Activated T-helper 2 cell treated with anti-CD3 and anti-CD28 coated beads, Interferon-gamma antibody, Interleukin-2, Interleukin-4, amounts not matched to agents 10 μg/mL and 5 μg/mL and 100 μg/mL, durations not matched to agents 14 hours and 24 hours and 36 hours (primary cell): Measurements from ENCODE around the gene CTSL. TPM values are rescaled to one million over a fixed set of nuclear protein-coding genes. Genes with fewer than 3 reads are reported as not detected.

Experiments used
- DNase-seq: peaks from one replicate; pipeline ENCODE4 v3.0.0; 2021; ENCODE audit warnings: low spot score
- H3K27ac Mint-ChIP-seq: one replicate; pipeline ENCODE4 v1.8.0; 2021; ENCODE audit warnings: mixed read lengths
- H3K27me3 Mint-ChIP-seq: one replicate; pipeline ENCODE4 v1.8.0; 2021; ENCODE audit warnings: low read depth, mixed read lengths
- H3K36me3 Mint-ChIP-seq: one replicate; pipeline ENCODE4 v1.8.0; 2021; ENCODE audit warnings: low read depth, mixed read lengths
- H3K4me1 Mint-ChIP-seq: one replicate; pipeline ENCODE4 v1.8.0; 2021; ENCODE audit warnings: low read depth, mixed read lengths
- H3K4me3 Mint-ChIP-seq: one replicate; pipeline ENCODE4 v1.8.0; 2021; ENCODE audit warnings: low read depth, mild to moderate bottlenecking, moderate library complexity, mixed read lengths
- H3K9me3 Mint-ChIP-seq: one replicate; pipeline ENCODE4 v1.8.0; 2021; ENCODE audit warnings: mixed read lengths
- intact Hi-C: fragments of 100-400 bp; cut with micrococcal nuclease; formaldehyde crosslinking; loops from one replicate; pipeline ENCODE4 v1.15.1; 2023
- total RNA-seq: library from RNA; stranded (reverse); gene quantifications from 2 replicates; pipeline ENCODE4 v1.2.3, GENCODE V29; 2022

CTSL gene
- total RNA-seq, result 13.4 and 14.1 TPM in 2 replicates

GRCh38 chr9:87725900-87726709, at the start of gene CTSL:
TSS of gene CTSL (plus strand) at chr9:87726119. CDS start at chr9:87727604, 1,485 bp downstream.
- Mint-ChIP-seq H3K27ac (peak within 1 kb of the TSS; percentile 75), H3K27me3 (peaks cover 35% of the 10 kb centered on the region), H3K36me3 (peaks cover 3% of the 10 kb centered on the region), H3K9me3 (no peaks in the 10 kb centered on the region), H3K4me1 (peaks cover 13% of the 10 kb centered on the region), H3K4me3 (peak within 1 kb of the TSS; percentile 90)
- intact Hi-C loops, result loop anchor here (5.0 kb wide), 2 partner anchors 71 to 86 kb away; no protein-coding TSS in a partner anchor
- DNase-seq, result peak; percentile 40

GRCh38 chr9:87676976-87677775, 48.7 kb upstream of the CTSL start:
- H3K9me3 Mint-ChIP-seq, result no peaks in the 10 kb centered on the region
- no peak overlapping the region for H3K4me3 Mint-ChIP-seq
- no peak overlapping the region for H3K27ac Mint-ChIP-seq
- no peaks in the 10 kb centered on the region for H3K27me3 Mint-ChIP-seq
- no peak for DNase-seq
- intact Hi-C loops, result no loop called here
- H3K4me1 Mint-ChIP-seq, result peaks cover 5% of the 10 kb centered on the region
- H3K36me3 Mint-ChIP-seq, result no peaks in the 10 kb centered on the region

GRCh38 chr9:87677776-87678587, 47.9 kb upstream of the CTSL start:
- DNase-seq, result no peak
- Mint-ChIP-seq H3K4me1 (peaks cover 5% of the 10 kb centered on the region), H3K36me3 (no peaks in the 10 kb centered on the region), H3K27me3 (no peaks in the 10 kb centered on the region), H3K27ac (no peak overlapping the region), H3K9me3 (no peaks in the 10 kb centered on the region), H3K4me3 (no peak overlapping the region)
- intact Hi-C loops, result loop anchor here (2.0 kb wide), 1 partner anchor 135 kb away; no protein-coding TSS in a partner anchor

GRCh38 chr9:87678650-87679355, 47.1 kb upstream of the CTSL start:
- Mint-ChIP-seq H3K4me1 (peaks cover 5% of the 10 kb centered on the region), H3K9me3 (no peaks in the 10 kb centered on the region), H3K4me3 (no peak overlapping the region), H3K36me3 (no peaks in the 10 kb centered on the region), H3K27me3 (no peaks in the 10 kb centered on the region), H3K27ac (no peak overlapping the region)
- DNase-seq, result no peak
- intact Hi-C loops, result loop anchor here (2.0 kb wide), 1 partner anchor 134 kb away; no protein-coding TSS in a partner anchor

- no peak for DNase-seq
- Mint-ChIP-seq H3K36me3 (peaks cover 4% of the 10 kb centered on the region), H3K4me1 (peaks cover 13% of the 10 kb centered on the region), H3K27me3 (no peaks in the 10 kb centered on the region), H3K9me3 (no peaks in the 10 kb centered on the region), H3K27ac (no peak overlapping the region), H3K4me3 (no peak overlapping the region)
- intact Hi-C loops, result no loop called here
These were observed 44.5 kb upstream of the CTSL start for GRCh38 chr9:87681271-87682061.

GRCh38 chr9:87682085-87682484, 43.8 kb upstream of the CTSL start:
- Mint-ChIP-seq H3K27ac (no peak overlapping the region), H3K27me3 (no peaks in the 10 kb centered on the region), H3K9me3 (no peaks in the 10 kb centered on the region), H3K4me1 (peaks cover 13% of the 10 kb centered on the region), H3K4me3 (no peak overlapping the region), H3K36me3 (peaks cover 4% of the 10 kb centered on the region)
- intact Hi-C loops, result no loop called here
- no peak for DNase-seq

- Mint-ChIP-seq H3K4me3 (no peak overlapping the region), H3K36me3 (peaks cover 4% of the 10 kb centered on the region), H3K4me1 (peaks cover 13% of the 10 kb centered on the region), H3K27ac (no peak overlapping the region), H3K27me3 (no peaks in the 10 kb centered on the region), H3K9me3 (no peaks in the 10 kb centered on the region)
- no peak for DNase-seq
- intact Hi-C loops, result no loop called here
These were observed 43.3 kb upstream of the CTSL start for GRCh38 chr9:87682618-87683017.

- Mint-ChIP-seq H3K4me3 (no peak overlapping the region), H3K27me3 (peaks cover 2% of the 10 kb centered on the region), H3K27ac (no peak overlapping the region), H3K9me3 (no peaks in the 10 kb centered on the region), H3K4me1 (peaks cover 11% of the 10 kb centered on the region), H3K36me3 (peaks cover 4% of the 10 kb centered on the region)
- intact Hi-C loops, result no loop called here
- DNase-seq, result no peak
These were observed 41.9 kb upstream of the CTSL start for GRCh38 chr9:87683751-87684626.

GRCh38 chr9:87684627-87685219, 41.2 kb upstream of the CTSL start:
- no peak overlapping the region for H3K4me3 Mint-ChIP-seq
- intact Hi-C loops, result no loop called here

GRCh38 chr9:87685441-87685840, 40.5 kb upstream of the CTSL start:
- intact Hi-C loops, result no loop called here
- peak overlapping the region; percentile 0 for H3K4me3 Mint-ChIP-seq
- H3K27ac Mint-ChIP-seq, result no peak overlapping the region

More at GRCh38 chr9:87684627-87685219, 41.2 kb upstream of the CTSL start:
- no peak for DNase-seq
- peaks cover 6% of the 10 kb centered on the region for H3K27me3 Mint-ChIP-seq
- peaks cover 4% of the 10 kb centered on the region for H3K36me3 Mint-ChIP-seq
- no peak overlapping the region for H3K27ac Mint-ChIP-seq
- H3K9me3 Mint-ChIP-seq, result no peaks in the 10 kb centered on the region
- peaks cover 11% of the 10 kb centered on the region for H3K4me1 Mint-ChIP-seq

More at GRCh38 chr9:87685441-87685840, 40.5 kb upstream of the CTSL start:
- Mint-ChIP-seq H3K4me1 (peaks cover 11% of the 10 kb centered on the region), H3K27me3 (peaks cover 8% of the 10 kb centered on the region), H3K9me3 (no peaks in the 10 kb centered on the region), H3K36me3 (peaks cover 4% of the 10 kb centered on the region)
- no peak for DNase-seq
